Peyer's patch (tissue), 4 donors: ENCODE results near the gene RUFY4. TPM values are rescaled to one million over a fixed set of nuclear protein-coding genes. Genes with fewer than 3 reads are reported as not detected.

ENCODE experiments used
- DNase-seq, 3 donors: peaks; one replicate each; pipeline ENCODE4 v3.0.0-alpha.2; 2017 to 2019
- H3K27ac ChIP-seq, 4 donors: fragments of 200-600 bp; sonication (generic); one replicate each; pipeline ENCODE4 v1.5.1; 2016 to 2019
- H3K27me3 ChIP-seq, 2 donors: fragments of 200-600 bp; sonication (generic); one replicate each; pipeline ENCODE4 v1.5.1; 2019
- H3K36me3 ChIP-seq, 3 donors: fragments of 200-600 bp; sonication (generic); one replicate each; pipeline ENCODE4 v1.5.1; 2016 to 2019
- H3K4me1 ChIP-seq, 4 donors: fragments of 200-600 bp; sonication (generic); one replicate each; pipeline ENCODE4 v1.5.1; 2016 to 2019
- H3K4me3 ChIP-seq, 4 donors: fragments of 200-600 bp; sonication (generic); 1 replicate in 3 of 4; 2 replicates in 1 of 4; pipeline ENCODE4 v1.5.1; 2016 to 2019; ENCODE audit warnings: mild to moderate bottlenecking in 1 of 4
- H3K9me3 ChIP-seq, 4 donors: fragments of 200-600 bp; sonication (generic); one replicate each; pipeline ENCODE4 v1.5.1; 2016 to 2019; ENCODE audit warnings: mild to moderate bottlenecking in 1 of 4
- POLR2A ChIP-seq, 2 donors: fragments of 450-650 bp; IDR thresholded peaks; one replicate each; pipeline ENCODE4 v1.5.1; 2017; ENCODE audit warnings: antibody characterized with exemption in 2 of 2, mild to moderate bottlenecking in 2 of 2, moderate library complexity in 2 of 2
- total RNA-seq, 4 donors: library from RNA; depleted of rRNA; stranded (reverse); fragments of >200 nt; gene quantifications; one replicate each; pipeline ENCODE4 v1.1.0, GENCODE V29; 2016
- TF ChIP-seq, protein P1 (sequence below), 6 experiments: fragments of 450-650 bp in 4 of 6; fragments of 200-600 bp in 2 of 6; sonication (generic) in 1 of 6; IDR thresholded peaks; one replicate each; pipeline ENCODE4 v1.5.1; 2017 to 2019; ENCODE audit warnings: antibody characterized with exemption in 6 of 6, mild to moderate bottlenecking in 3 of 6, moderate library complexity in 1 of 6

The RUFY4 gene
- total RNA-seq, 4 donors from 2014 or later = 0.27 to 5.0 TPM; not detected in 2

DNA sequence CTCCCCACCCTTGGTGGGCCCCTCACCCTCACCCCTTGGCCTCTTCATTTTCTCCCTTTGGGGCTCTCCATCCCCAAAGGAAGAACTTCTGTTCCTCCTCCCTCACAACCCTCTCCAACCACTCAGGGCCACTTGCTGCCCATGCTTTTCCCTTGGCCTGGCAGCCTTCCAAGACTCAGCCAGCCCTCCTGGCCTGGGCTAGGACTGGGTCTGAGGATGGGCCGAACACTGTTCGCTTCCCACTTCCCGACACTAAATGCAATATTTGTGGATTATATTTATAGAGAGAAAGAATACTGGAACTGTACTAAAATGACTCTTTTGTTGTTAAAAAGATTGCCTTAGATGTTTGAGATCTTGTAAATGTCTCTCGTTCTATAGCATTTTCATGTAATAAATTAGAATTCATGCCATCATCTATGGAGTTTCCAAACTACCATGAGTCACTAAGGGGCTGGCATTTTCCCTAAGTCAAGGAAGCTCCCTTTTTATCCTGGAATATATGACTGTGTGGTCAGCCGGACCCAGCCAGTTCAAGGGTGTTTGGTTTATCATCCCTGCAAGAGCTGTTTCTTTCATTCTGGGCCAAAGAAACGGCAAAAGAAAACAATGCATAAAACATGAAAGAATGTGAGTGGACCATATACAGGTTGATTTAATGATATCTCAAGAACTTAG lies 60.5 kb downstream of the RUFY4 start:
- Histone ChIP-seq H3K27ac (no peak overlapping the region), H3K4me3 (no peak overlapping the region)

DNA sequence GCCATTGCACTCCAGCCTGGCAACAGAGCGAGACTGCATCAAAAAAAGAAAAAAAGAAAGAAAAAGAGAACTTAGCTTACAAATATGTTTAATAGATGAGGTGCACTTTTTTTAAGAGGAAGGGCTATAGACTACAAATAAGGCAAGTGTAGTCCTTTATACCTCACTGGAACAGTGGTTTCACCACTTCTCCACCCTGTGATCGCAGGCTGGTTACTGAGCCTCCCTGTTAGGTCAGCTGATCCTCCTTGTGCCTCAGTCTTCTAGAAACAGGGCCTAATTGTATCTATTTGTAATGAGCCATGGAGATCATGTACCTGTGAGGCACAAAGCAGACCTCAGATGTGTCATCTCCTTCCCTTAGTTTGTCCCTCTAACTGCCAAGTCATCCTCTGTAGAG lies 61.3 kb downstream of the RUFY4 start:
- DNase-seq = no peak
- no peaks in the 10 kb centered on the region for H3K9me3 ChIP-seq
- TF ChIP-seq, protein P1, sequence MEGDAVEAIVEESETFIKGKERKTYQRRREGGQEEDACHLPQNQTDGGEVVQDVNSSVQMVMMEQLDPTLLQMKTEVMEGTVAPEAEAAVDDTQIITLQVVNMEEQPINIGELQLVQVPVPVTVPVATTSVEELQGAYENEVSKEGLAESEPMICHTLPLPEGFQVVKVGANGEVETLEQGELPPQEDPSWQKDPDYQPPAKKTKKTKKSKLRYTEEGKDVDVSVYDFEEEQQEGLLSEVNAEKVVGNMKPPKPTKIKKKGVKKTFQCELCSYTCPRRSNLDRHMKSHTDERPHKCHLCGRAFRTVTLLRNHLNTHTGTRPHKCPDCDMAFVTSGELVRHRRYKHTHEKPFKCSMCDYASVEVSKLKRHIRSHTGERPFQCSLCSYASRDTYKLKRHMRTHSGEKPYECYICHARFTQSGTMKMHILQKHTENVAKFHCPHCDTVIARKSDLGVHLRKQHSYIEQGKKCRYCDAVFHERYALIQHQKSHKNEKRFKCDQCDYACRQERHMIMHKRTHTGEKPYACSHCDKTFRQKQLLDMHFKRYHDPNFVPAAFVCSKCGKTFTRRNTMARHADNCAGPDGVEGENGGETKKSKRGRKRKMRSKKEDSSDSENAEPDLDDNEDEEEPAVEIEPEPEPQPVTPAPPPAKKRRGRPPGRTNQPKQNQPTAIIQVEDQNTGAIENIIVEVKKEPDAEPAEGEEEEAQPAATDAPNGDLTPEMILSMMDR (IDR thresholded peaks at IDR 0.05) = no peak
- no peak for TF ChIP-seq POLR2A (IDR thresholded peaks at IDR 0.05)
- H3K27me3 ChIP-seq = no peaks in the 10 kb centered on the region
- no peaks in the 10 kb centered on the region for H3K36me3 ChIP-seq
- no peak overlapping the region for H3K4me3 ChIP-seq
- H3K27ac ChIP-seq = no peak overlapping the region
- H3K4me1 ChIP-seq = no peaks in the 10 kb centered on the region

More for the DNA sequence above, 60.5 kb downstream of the RUFY4 start:
- no peaks in the 10 kb centered on the region for H3K9me3 ChIP-seq
- no peaks in the 10 kb centered on the region for H3K36me3 ChIP-seq
- no peak for TF ChIP-seq POLR2A (IDR thresholded peaks at IDR 0.05)
- TF ChIP-seq, protein P1 (IDR thresholded peaks at IDR 0.05) = no peak
- H3K27me3 ChIP-seq = no peaks in the 10 kb centered on the region
- no peaks in the 10 kb centered on the region for H3K4me1 ChIP-seq
- no peak for DNase-seq

DNA sequence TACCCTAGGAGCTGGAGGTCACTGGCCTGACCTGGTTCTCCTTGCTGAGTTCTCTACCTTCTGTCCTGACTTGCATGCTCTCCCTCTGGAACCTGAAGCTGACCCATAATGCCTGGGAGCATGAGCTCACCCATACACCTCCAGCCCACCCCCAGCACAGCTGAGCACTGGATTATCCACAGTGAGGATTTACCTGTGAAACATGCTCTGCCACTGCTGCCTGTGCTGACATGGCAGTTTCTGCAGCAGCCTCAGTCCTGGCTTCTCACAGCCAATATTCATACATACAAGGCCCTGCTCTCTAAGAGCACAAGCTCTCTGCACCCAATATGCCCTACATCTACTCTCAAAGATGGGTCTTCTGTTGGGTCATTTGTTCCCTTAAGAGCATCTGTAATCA lies 61.8 kb downstream of the RUFY4 start:
- TF ChIP-seq, protein P1 (IDR thresholded peaks at IDR 0.05) = no peak
- no peak for TF ChIP-seq POLR2A (IDR thresholded peaks at IDR 0.05)
- no peak for DNase-seq
- Histone ChIP-seq H3K27me3 (no peaks in the 10 kb centered on the region), H3K9me3 (no peaks in the 10 kb centered on the region), H3K4me3 (no peak overlapping the region), H3K4me1 (no peaks in the 10 kb centered on the region), H3K27ac (no peak overlapping the region), H3K36me3 (no peaks in the 10 kb centered on the region)

DNA sequence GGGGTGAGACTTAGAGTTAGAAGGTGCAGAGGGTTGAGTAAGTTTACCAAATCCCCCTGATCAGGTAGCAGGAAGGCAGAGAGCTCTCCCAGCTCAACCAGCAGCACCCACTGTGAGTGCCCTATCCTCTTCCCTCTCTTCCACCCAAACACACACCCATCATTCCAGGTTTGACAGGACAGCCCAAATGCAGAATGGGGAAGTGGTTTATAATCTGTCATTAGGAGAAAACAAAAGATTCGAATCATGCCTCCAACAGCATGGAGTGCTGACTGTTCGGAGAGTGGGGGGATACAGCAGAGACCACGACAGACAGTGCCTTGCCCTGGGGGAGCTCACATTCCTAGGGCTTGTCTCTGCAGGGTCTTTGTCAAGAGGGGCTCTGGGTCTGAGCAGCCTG lies 68.5 kb downstream of the RUFY4 start:
- Histone ChIP-seq H3K36me3 (no peaks in the 10 kb centered on the region), H3K27me3 (no peaks in the 10 kb centered on the region), H3K4me1 (no peaks in the 10 kb centered on the region), H3K27ac (no peak overlapping the region), H3K4me3 (no peak overlapping the region), H3K9me3 (no peaks in the 10 kb centered on the region)
- no peak for TF ChIP-seq POLR2A (IDR thresholded peaks at IDR 0.05)
- TF ChIP-seq, protein P1 (IDR thresholded peaks at IDR 0.05) = no peak
- DNase-seq = no peak

DNA sequence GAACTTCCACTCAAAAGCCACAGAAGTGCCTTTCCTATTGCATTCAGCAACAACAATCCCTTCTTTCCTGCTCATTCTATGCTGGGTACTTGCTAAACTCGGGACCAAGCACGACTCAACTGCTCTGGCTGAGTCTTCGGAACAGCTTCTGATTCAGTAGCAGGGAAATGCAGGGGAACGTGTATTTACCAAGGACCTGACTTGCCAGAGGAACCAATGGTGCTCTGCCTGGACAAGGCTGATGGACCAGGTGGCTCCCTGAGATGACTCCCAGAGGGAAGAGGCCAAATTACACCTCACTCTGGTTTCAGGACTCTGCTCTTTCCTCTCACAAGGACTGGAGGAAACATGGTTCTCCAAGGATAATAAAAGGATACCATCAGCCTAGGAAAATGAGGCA lies 69.0 kb downstream of the RUFY4 start:
- DNase-seq = no peak
- TF ChIP-seq POLR2A (IDR thresholded peaks at IDR 0.05) = no peak
- TF ChIP-seq, protein P1 (IDR thresholded peaks at IDR 0.05) = no peak

More for the DNA sequence above, 69.0 kb downstream of the RUFY4 start:
- no peaks in the 10 kb centered on the region for H3K27me3 ChIP-seq
- no peak overlapping the region for H3K4me3 ChIP-seq
- no peak overlapping the region for H3K27ac ChIP-seq
- H3K9me3 ChIP-seq = no peaks in the 10 kb centered on the region
- H3K4me1 ChIP-seq = no peaks in the 10 kb centered on the region
- no peaks in the 10 kb centered on the region for H3K36me3 ChIP-seq

Other genes with a start within 250 kb of the RUFY4 start
- 100 to 1,000 TPM in 2 of 4 donors, 10 to 100 TPM in 2; 23.1 to 156 (median 81.1) TPM for gene TNS1, start 66.3 kb upstream of the RUFY4 start, total RNA-seq
- gene CXCR2, start 56.8 kb downstream of the RUFY4 start, total RNA-seq = not detected
- not detected for gene CXCR1, start 97.7 kb downstream of the RUFY4 start, total RNA-seq
- gene ARPC2, start 147.9 kb downstream of the RUFY4 start, total RNA-seq = 100 to 1,000 TPM; 210 to 284 (median 246) TPM
- gene GPBAR1, start 191.8 kb downstream of the RUFY4 start, total RNA-seq = 1 to 10 TPM; 3.3 to 7.0 (median 3.9) TPM
- gene AAMP, start 200.9 kb downstream of the RUFY4 start, total RNA-seq = 100 to 1,000 TPM in 3 of 4 donors, 10 to 100 TPM in 1; 91.8 to 151 (median 115) TPM
- 100 to 1,000 TPM in 1 of 4 donors, 10 to 100 TPM in 3; 63.9 to 690 (median 70.4) TPM for gene PNKD, start 201.3 kb downstream of the RUFY4 start, total RNA-seq
- gene TMBIM1, start 223.2 kb downstream of the RUFY4 start, total RNA-seq = 100 to 1,000 TPM in 3 of 4 donors, 10 to 100 TPM in 1; 97.4 to 431 (median 280) TPM